ENCODE results near the gene MARCHF4. TPM values are rescaled to one million over a fixed set of nuclear protein-coding genes. Genes with fewer than 3 reads are reported as not detected.

The MARCHF4 gene
- not detected for polyA plus RNA-seq (2012; ENCODE audit: insufficient read depth, insufficient read length)

- no peak within 1 kb of the TSS for H3K4me3 ChIP-seq (ENCODE audit: low read length)
- no peak for DNase-seq (ENCODE audit: low read depth, low spot score)
Measured at GRCh38 chr2:216371721-216372702, at the start of gene MARCHF4. MARCHF4 (minus strand) TSS chr2:216372483; CDS start chr2:216370260, 2,223 bp downstream.

- no peak overlapping the region for H3K4me3 ChIP-seq (ENCODE audit: low read length)
- no peak for DNase-seq (ENCODE audit: low read depth, low spot score)
Measured at GRCh38 chr2:216420367-216421101, 48.3 kb upstream of the MARCHF4 start.

GRCh38 chr2:216418981-216419380 lies 46.7 kb upstream of the MARCHF4 start:
- no peak for DNase-seq (ENCODE audit: low read depth, low spot score)
- no peak overlapping the region for H3K4me3 ChIP-seq (ENCODE audit: low read length)

GRCh38 chr2:216416571-216417307 lies 44.5 kb upstream of the MARCHF4 start:
- no peak overlapping the region for H3K4me3 ChIP-seq (ENCODE audit: low read length)

GRCh38 chr2:216415541-216415940 lies 43.3 kb upstream of the MARCHF4 start:
- no peak overlapping the region for H3K4me3 ChIP-seq (ENCODE audit: low read length)
- no peak for DNase-seq (ENCODE audit: low read depth, low spot score)

More at GRCh38 chr2:216416571-216417307, 44.5 kb upstream of the MARCHF4 start:
- no peak for DNase-seq (ENCODE audit: low read depth, low spot score)

- DNase-seq (ENCODE audit: low read depth, low spot score): no peak
- H3K4me3 ChIP-seq (ENCODE audit: low read length): no peak overlapping the region
Measured at GRCh38 chr2:216414772-216415319, 42.6 kb upstream of the MARCHF4 start.

GRCh38 chr2:216413882-216414281 lies 41.6 kb upstream of the MARCHF4 start:
- no peak overlapping the region for H3K4me3 ChIP-seq (ENCODE audit: low read length)
- no peak for DNase-seq (ENCODE audit: low read depth, low spot score)

- peak; percentile 97 for DNase-seq (ENCODE audit: low read depth, low spot score)
- peak within 1 kb of the TSS; percentile 72 for H3K4me3 ChIP-seq (ENCODE audit: low read length)
Measured at GRCh38 chr2:216412022-216412999, 40.0 kb upstream of the MARCHF4 start, which contains the start of gene SMARCAL1. SMARCAL1 (plus strand) TSS chr2:216412484; CDS start chr2:216414705, 2,221 bp downstream.

- DNase-seq (ENCODE audit: low read depth, low spot score): no peak
Measured at GRCh38 chr2:216410550-216410949, 38.3 kb upstream of the MARCHF4 start.

GRCh38 chr2:216408426-216409290 lies 36.4 kb upstream of the MARCHF4 start:
- DNase-seq (ENCODE audit: low read depth, low spot score): no peak

More at GRCh38 chr2:216410550-216410949, 38.3 kb upstream of the MARCHF4 start:
- H3K4me3 ChIP-seq (ENCODE audit: low read length): no peak overlapping the region

GRCh38 chr2:216406826-216407225 lies 34.5 kb upstream of the MARCHF4 start:
- H3K4me3 ChIP-seq (ENCODE audit: low read length): no peak overlapping the region
- no peak for DNase-seq (ENCODE audit: low read depth, low spot score)

More at GRCh38 chr2:216408426-216409290, 36.4 kb upstream of the MARCHF4 start:
- H3K4me3 ChIP-seq (ENCODE audit: low read length): no peak overlapping the region

- DNase-seq (ENCODE audit: low read depth, low spot score): no peak
- H3K4me3 ChIP-seq (ENCODE audit: low read length): no peak overlapping the region
Measured at GRCh38 chr2:216405588-216405987, 33.3 kb upstream of the MARCHF4 start.

- no peak overlapping the region for H3K4me3 ChIP-seq (ENCODE audit: low read length)
- peak; percentile 38 for DNase-seq (ENCODE audit: low read depth, low spot score)
Measured at GRCh38 chr2:216404010-216404618, 31.8 kb upstream of the MARCHF4 start.

- no peak for DNase-seq (ENCODE audit: low read depth, low spot score)
- H3K4me3 ChIP-seq (ENCODE audit: low read length): no peak overlapping the region
Measured at GRCh38 chr2:216402751-216403150, 30.5 kb upstream of the MARCHF4 start.

- no peak for DNase-seq (ENCODE audit: low read depth, low spot score)
- H3K4me3 ChIP-seq (ENCODE audit: low read length): no peak overlapping the region
Measured at GRCh38 chr2:216399621-216400020, 27.3 kb upstream of the MARCHF4 start.

- DNase-seq (ENCODE audit: low read depth, low spot score): peak; percentile 51
- H3K4me3 ChIP-seq (ENCODE audit: low read length): no peak overlapping the region
Measured at GRCh38 chr2:216394881-216395280, 22.6 kb upstream of the MARCHF4 start.
